Testis (tissue), 2 donors: ENCODE data around the gene ANO6.

Experiments used
- POLR2A ChIP-seq: fragments of 450-650 bp; IDR thresholded peaks from one replicate; pipeline ENCODE4 v1.6.1; 2017; ENCODE audit warnings: antibody characterized with exemption, mild to moderate bottlenecking, moderate library complexity
- TF ChIP-seq, protein P1 (sequence below), 3 experiments: fragments of 450-650 bp in 2 of 3; fragments of 200-600 bp in 1 of 3; sonication (generic) in 1 of 3; IDR thresholded peaks; one replicate each; pipeline ENCODE4 v1.5.1; 2016 to 2019; ENCODE audit warnings: antibody characterized with exemption in 3 of 3, mild to moderate bottlenecking in 2 of 3, moderate library complexity in 1 of 3

DNA sequence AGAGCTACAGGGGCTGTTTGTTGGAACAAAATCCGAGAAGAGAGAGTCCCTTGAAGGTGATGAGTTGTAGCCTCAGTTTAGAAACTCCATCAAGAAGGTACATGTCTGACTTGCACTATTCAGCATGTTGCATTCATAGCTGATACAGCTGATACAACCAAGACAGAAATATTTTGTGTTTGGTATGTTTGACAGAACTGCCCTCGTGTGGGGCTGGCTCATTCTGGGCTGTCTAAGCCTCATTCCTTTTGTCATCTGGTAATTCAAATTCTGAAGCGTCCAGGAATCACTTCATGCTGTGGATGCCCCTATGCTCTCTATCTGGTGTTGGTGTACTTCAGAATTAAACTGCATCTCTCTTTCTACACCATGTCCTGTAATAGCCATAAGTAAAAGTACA, 126.3 kb downstream of the ANO6 start:
- TF ChIP-seq, protein P1, sequence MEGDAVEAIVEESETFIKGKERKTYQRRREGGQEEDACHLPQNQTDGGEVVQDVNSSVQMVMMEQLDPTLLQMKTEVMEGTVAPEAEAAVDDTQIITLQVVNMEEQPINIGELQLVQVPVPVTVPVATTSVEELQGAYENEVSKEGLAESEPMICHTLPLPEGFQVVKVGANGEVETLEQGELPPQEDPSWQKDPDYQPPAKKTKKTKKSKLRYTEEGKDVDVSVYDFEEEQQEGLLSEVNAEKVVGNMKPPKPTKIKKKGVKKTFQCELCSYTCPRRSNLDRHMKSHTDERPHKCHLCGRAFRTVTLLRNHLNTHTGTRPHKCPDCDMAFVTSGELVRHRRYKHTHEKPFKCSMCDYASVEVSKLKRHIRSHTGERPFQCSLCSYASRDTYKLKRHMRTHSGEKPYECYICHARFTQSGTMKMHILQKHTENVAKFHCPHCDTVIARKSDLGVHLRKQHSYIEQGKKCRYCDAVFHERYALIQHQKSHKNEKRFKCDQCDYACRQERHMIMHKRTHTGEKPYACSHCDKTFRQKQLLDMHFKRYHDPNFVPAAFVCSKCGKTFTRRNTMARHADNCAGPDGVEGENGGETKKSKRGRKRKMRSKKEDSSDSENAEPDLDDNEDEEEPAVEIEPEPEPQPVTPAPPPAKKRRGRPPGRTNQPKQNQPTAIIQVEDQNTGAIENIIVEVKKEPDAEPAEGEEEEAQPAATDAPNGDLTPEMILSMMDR (IDR thresholded peaks at IDR 0.05), result no peak
- no peak for TF ChIP-seq POLR2A
